NCI-H1694 treated with DMSO at 0.1 percent for 48 hours (cell line): ENCODE results near the gene SPATC1L.

Experiments
- DNase-seq: peaks from one replicate; lab custom pipeline; 2025; lab: John Stamatoyannopoulos, UW

SPATC1L gene

GRCh38 chr21:46160907-46161632 is 23.2 kb downstream of the SPATC1L start:
- DNase-seq = no peak

DNA sequence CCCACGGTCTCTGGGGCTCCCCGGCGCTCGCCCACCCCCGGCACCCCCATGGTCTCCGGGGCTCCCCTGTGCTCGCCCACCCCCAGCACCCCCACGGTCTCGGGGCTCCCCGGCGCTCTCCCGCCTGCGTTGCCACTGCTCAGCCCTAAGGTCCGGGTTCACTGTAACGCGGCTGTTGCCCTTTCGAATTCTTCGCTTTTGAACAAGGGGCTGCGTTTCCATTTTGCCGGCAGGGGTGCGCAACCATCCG is 23.7 kb downstream of the SPATC1L start:
- no peak for DNase-seq

DNA sequence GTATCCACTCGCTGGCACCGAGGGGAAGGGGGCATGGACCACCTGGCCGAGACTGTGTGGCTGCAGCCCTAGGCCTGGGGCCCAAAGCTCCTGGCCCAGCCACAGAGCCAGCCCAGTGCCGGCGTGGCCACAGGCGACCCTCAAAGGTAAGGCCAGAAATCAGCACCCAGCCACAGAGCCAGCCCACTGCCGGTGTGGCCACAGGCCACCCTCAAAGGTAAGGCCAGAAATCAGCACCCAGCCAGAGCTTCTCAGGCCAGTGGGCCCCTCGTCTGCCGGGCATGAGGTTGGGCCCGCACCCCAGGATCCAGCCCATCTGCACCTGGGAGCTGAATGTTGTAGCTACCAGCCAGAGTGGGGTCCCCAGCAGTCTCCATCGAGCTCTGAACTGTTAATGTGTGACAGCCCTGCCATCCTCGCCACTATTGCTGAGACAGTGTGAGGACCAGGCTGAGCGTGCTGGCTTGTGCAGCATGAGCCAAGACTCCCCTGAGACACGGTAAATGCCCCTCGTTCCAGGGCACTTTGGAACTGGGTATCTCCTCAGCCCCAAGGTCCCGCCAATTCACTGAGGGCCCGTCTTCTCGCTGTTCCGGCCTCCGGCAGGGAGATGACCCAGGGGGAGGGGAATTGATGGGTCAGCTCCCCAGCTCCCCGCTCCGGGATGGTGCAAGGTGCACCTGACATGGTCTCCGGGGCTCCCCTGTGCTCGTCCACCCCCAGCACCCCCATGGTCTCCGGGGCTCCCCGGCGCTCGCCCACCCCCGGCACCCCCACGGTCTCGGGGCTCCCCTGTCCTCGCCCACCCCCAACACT is 24.2 kb downstream of the SPATC1L start:
- no peak for DNase-seq

- no peak for DNase-seq
Measured at GRCh38 chr21:46159390-46159789, 24.9 kb downstream of the SPATC1L start.

DNA sequence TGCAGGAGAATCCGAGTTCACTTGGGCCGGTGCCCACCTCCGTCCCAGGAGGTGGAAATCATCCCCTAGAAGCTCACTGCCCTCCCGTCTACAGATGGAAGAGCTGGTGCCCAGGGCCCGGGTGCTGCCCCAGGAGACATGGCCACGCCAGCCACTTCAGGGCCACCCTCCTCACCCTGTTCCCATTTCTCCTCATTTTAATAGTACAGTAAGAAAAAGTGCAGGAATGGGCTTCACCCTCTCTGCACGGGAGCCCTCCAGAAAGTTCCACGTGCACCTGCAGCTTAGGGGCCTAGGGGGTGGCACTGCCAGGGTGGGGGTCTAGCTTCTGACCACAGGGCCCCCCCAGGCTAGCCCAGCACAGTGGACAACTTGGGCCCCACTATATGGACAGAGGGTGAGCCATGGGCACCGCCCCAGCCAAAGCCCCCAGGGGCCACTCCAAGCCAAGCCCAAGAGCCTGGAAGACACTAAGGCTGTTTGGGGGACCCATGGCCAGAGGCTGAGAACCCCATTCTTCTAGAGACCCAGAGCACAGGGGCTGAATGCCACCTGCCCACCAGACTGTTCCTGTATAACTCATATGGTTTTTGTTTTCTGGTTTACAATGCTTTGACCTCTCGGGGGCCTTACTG is 25.5 kb downstream of the SPATC1L start:
- no peak for DNase-seq

DNA sequence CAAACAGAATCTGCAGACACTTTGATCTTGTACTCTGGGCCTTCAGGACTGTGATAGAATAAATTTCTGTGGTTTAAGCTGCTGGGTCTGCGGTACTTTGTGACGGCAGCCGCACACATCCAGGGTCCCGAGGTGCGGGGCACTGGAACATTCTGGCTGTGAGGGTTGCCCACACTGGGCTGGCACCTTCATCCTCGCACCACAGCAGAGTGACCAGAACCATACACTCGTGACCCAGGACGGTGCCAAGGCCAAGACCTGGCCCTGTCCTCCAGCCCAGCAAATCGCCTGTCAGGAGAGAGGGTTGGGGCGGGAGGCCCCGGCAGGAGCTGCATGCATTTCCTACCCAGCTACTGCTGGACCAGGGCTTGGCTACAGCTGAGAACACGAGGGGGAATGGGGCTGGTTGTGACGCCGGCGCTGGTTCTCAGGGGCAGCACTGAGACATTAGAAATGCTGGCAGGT is 26.2 kb downstream of the SPATC1L start:
- DNase-seq = no peak

DNA sequence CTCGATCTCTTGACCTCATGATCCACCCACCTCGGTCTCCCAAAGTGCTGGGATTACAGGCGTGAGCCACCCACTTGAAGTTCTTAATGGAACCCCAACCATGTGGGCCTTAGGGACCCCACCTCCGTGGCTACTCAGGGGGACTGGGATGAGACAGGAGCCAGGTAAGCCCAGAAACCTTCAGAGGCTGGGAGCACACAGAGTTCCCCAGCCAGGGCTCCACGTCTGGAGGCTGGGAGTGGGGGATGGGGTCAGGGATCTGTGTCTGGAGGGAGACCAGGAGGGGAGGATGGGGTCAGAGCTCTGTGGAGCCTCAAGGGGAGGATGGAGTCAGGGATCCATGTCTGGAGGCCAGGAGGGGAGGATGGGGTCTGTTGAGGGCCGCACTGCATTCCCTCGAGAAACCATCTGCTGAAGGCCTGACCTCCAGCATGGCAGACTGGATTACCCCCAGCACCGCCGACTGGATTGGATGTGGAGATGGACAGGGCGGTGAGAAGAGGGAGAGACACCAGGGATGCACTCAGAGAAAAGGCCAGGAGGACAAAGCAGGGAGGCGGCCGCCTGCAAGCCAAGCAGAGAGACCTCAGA is 26.8 kb downstream of the SPATC1L start:
- DNase-seq = no peak

DNA sequence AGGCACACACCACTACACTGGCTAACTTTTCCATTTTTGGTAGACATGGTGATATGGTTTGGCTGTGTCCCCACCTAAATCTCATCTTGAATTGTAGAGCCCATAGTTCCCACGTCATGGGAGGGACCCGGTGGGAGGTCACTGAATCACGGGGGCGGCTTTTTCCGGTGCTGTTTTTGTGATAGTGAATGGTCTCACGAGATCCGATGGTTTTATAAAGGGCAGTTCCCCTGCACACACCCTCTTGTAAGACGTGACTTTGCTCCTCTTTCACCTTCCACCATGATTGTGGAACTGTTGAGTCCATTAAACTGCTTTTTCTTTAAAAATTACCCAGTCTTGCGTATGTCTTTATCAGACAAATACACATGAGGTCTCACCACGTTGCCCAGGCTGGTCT is 27.6 kb downstream of the SPATC1L start:
- DNase-seq = no peak

GRCh38 chr21:46156378-46156645 is 27.9 kb downstream of the SPATC1L start:
- DNase-seq = no peak

DNA sequence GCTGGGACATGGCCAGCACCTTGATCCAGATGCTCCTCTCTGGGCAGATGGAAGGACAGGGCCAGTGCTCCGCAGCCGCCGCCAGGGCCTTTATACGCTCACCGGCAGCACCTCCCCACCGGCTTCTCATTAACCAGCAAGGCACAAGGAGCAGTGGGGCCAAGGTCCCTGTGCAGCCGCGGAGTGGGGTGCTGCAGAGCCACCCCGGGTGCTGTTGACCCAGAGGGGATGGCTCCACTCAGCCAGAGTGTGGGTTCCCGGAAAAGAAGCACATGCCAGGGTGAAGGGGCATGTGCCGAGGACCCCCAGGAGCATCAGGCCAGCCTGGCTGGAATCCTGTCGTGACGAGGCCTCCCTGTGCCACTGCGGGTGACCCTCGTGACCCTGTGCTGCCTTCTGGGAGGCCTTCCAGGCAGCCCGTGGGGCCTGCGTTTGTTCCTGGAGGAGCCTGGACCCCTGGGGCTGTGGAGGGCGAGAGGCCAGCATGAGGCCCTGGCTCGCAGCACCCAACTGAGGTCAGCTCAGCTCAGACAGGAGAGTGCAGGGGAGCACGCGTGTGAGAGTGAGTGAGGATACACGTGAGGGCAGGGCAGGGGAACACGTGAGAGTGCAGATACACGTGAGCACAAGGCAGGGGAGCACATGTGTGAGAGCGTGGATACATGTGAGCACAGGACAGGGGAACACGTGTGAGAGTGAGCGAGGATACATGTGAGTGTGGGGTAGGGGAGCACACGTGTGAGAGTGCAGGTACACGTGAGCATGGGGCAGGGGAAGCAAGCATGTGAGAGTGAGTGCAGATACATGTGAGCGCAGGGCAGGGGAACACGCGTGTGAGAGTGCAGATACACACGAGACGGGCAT is 28.5 kb downstream of the SPATC1L start, which contains the start of gene FTCD:
Gene FTCD (minus strand): TSS at position 66 of the 864 bp plus-strand sequence. CDS start 56 bp downstream, at position 10.
- no peak for DNase-seq

DNA sequence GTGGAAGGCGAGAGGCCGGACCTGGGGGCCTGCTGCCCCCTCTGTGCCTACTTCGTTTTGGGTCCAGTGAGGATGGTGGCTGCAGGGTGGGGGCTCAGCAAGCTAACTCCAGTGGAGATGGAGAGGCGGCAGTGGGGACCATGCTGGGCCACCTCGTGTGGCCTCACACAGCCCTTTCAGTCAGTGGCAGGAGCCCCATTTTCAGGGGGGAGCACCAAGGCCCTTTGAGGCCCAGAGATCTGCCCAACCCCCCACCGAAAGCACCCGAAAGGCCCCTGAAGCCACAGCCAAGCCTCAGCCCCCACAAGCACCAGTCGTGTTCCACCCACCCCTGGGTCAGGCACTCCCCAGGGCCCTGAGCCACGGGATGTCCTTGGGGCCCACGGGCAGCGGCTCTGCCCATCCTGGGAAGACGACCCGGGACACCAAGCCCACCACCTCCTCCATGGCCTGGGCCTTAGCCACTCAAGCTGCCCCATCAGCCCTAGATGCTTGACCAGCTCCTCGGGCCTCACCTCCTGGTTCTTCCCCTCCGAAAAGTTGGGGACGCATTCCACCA is 29.2 kb downstream of the SPATC1L start:
- DNase-seq = no peak

GRCh38 chr21:46154155-46154954 is 29.9 kb downstream of the SPATC1L start:
- no peak for DNase-seq

- DNase-seq = peak; percentile 33
Measured at GRCh38 chr21:46153247-46154154, 30.8 kb downstream of the SPATC1L start.

GRCh38 chr21:46152927-46153246 is 31.4 kb downstream of the SPATC1L start:
- DNase-seq = no peak

DNA sequence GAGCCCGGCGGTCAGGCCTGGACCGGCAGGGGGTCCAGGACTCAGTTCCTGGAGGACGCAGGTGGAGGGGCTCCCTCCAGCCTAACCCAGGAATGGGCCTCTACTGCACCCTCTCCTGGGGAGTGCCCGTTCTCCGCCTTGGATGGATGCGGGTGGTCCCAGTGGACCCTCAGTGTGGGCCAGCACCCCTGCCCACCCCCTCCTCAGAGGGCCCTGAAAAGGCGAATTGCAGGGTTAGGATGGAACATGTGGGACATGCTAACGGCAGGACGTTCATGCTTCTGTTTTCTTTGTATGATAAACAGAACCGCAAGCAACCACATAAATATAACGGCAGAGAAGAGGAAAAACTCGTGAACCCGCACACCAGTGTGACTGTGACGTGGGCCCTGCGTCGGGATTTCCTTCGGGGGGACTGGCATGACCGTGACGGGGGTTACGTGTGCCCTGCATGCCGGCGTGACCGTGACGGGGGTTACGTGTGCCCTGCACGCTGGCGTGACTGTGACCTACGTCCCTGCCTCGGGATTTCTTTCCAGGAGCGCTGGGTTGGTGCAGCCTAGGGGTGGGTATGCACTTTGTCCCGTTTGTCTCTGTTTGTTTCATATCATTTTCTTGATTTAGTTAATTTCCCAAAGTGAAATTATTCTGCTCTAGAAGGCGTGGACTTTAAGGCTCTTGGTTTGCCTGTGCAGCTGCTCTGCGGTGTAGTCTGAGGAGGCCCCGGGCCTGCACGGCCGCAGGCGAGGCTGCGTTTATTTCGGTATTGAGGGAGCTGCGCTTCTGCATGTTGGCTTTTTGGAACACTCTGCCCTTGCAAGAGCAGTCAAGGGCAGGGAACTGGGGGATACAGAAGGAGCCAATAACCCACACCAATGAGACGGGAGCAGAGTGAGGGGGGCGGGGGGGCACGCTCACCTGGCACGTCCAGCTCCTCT is 32.0 kb downstream of the SPATC1L start:
- no peak for DNase-seq

- no peak for DNase-seq
Measured at GRCh38 chr21:46151261-46151988, 32.8 kb downstream of the SPATC1L start.

DNA sequence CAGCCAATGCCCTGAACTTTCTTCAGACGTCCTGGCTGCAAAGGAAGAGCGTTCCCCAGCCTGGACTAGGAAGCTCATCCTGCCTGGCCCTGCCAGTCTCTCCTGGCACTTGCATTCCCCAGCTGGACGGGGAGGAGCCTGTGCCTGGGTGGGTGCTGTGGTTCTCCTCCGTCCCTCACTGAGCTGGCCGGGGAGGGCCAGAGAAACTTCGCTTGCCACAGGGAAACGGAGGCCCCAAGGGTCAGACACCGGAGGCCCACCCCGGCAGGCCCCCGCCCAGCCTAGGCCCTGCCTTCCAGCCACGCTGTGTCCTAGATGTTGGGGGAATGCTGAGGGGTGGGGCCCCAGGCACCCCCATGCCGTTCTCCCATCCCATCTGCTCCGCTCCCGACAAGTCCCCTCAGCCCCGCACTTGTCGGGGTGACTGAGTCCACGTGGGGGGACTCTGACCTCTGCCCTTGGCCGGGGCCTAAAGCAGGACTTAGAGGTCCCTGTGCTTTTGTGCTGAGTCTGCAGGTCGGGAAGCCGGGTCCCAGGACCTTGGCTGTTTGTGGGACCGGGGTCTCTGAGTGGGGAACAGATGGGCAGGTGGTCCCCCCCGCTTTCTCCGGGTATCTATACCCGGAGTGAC is 33.7 kb downstream of the SPATC1L start:
- DNase-seq = no peak

DNA sequence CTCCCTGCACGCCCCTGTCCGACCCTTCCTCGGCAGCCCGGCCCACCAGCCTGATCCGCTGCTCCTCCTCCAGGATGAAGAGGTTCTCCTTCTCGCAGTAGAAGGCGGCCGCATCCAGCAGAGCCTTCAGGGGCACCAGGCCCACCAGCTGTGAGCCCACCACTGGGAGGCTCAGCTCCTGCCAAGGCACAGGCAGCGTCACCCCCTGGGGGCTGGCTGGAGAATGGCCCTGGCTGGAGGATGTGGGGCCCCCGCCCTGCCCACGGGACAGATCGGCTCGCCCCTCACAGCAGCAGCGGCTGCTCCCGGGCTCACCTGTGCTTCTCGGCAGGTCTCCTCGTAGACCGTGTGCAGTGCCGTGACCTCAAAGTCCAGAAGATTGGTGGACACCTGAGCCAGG is 34.2 kb downstream of the SPATC1L start:
- no peak for DNase-seq
